ENCODE results near the gene TRIOBP.

The TRIOBP gene

DNA sequence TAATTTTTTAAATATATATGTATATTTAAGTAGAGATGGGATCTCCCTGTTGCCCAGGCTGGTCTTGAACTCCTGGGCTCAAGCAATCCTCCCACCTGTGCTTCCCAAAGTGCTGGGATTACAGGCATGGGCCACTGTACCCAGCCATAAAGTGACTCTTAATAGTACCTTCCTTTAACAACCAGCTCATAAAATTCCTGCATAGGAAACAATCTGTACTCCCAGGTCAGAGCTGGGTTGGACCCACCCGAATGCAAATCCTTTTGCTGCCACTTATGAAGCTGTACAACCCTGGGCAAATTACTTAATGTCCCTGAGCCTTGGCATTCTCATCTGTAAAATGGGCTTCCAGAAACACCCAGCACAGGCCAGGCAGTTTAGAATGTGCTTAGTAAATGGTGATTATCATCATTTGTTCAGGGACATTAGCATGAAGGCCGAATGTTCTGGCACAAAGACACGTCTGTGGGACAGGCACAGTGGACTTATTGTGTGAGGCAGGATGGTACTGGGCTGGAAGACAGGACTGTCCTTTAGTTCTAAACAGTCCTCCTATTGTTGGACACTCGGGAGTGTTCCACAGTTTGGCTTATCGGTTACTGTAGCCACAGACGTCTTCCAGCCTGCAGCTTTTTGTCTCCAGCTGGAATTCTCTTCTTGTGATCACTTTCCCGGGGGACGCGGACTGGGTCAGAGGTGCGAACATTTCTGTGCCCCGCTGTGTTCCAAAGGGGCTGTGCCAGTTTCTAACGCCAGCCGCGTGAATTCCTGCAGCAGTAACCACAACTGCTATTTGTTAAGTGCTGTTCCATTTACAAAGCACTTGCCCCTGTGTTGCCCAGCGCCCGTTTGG lies 32.4 kb upstream of the TRIOBP start:
- DNase-seq (ENCODE audit: low read depth in 3 of 3, low spot score in 1 of 3): no peak

DNA sequence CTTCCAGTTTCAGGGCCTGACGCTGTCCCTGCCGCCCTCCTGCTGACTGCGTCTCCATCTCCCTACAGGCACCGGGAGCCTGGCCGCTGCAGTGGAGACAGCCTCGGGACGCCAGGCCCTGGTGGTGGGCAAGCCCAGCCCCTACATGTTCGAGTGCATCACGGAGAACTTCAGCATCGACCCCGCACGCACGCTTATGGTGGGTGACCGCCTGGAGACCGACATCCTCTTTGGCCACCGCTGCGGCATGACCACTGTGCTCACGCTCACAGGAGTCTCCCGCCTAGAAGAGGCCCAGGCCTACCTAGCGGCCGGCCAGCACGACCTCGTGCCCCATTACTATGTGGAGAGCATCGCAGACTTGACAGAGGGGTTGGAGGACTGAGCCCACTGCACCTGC lies 31.4 kb upstream of the TRIOBP start:
- DNase-seq (ENCODE audit: low read depth in 3 of 3, low spot score in 1 of 3): no peak

DNA sequence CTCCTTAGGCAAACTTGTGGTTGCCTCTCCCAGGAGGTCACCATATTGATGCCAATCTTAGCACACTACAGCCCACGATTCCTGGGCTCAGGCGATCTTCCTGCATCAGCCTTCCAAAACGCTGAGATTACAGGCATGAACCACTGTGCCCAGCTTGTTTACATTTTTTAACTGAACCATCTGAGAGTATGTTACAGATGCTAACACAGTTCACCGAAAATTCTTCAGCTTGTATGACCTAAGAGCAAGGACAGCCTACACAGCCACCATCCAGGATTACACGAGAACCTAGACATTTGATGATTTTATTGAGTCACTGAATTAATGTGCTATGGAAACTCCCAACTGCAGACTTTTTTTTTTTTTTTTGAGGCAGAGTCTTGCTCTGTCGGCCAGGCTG lies 27.3 kb upstream of the TRIOBP start:
- DNase-seq (ENCODE audit: low read depth in 3 of 3, low spot score in 1 of 3): no peak

DNA sequence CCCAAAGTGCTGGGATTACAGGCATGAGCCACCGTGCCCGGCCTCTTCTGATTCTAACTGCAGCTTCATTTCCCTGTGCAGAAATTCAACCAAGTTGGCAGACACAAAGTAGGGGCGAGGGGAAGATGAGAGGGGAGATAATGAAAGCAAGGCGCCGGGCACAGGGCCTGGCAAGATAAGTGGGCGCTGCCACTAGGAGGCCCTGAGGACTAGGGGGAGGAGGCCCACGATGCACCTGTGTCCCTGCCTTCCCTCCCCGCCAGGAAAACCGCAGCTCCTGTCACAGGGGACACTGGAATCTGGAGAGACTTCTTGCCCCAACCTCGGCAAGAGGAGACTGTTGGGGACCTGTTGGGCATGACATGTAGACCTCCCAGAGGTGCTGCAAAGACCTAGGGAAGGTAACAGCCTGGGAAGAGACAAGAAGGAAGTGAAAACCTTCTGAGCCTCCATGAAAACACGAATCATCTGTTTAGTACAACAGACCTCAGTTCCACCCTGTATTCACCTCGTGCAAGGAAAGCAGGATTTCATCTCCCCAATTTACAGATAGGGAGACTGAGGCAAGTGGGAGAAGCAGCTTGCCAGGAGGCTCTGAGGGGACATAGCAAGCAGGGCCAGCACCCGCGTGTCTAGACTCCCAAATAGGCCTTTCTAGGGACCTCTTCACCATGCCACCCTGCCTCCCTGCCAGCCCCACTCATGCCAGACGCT lies 24.5 kb upstream of the TRIOBP start:
- DNase-seq (ENCODE audit: low read depth in 3 of 3, low spot score in 1 of 3): no peak

GRCh38 chr22:37672920-37673455 lies 23.9 kb upstream of the TRIOBP start:
- no peak for DNase-seq (ENCODE audit: low read depth in 3 of 3, low spot score in 1 of 3)

DNA sequence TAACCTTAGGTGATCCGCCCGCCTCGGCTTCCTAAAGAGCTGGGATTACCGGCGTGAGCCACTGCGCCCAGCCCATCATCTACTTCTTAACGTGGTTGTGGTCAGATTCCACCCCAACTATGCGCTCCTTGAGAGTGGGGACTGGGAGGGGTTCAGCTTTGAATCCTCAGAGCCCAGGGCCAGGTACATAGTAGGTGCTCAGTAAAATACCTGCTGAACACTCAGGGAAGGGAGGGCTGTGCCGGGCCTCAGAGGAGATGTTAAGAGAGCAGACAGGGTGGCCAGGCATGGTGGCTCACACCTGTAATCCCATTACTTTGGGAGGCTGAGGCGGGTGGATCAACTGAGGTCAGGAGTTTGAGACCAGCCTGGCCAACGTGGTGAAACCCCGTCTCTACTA lies 22.6 kb upstream of the TRIOBP start:
- DNase-seq (ENCODE audit: low read depth in 3 of 3, low spot score in 1 of 3): no peak

GRCh38 chr22:37674951-37675929 lies 21.6 kb upstream of the TRIOBP start, which contains the start of gene LGALS1:
LGALS1 (plus strand) TSS chr22:37675636; CDS start chr22:37675703, 67 bp downstream.
- DNase-seq (ENCODE audit: low read depth in 3 of 3, low spot score in 1 of 3): peak in 2 of 3 donors; percentile 23 to 37

DNA sequence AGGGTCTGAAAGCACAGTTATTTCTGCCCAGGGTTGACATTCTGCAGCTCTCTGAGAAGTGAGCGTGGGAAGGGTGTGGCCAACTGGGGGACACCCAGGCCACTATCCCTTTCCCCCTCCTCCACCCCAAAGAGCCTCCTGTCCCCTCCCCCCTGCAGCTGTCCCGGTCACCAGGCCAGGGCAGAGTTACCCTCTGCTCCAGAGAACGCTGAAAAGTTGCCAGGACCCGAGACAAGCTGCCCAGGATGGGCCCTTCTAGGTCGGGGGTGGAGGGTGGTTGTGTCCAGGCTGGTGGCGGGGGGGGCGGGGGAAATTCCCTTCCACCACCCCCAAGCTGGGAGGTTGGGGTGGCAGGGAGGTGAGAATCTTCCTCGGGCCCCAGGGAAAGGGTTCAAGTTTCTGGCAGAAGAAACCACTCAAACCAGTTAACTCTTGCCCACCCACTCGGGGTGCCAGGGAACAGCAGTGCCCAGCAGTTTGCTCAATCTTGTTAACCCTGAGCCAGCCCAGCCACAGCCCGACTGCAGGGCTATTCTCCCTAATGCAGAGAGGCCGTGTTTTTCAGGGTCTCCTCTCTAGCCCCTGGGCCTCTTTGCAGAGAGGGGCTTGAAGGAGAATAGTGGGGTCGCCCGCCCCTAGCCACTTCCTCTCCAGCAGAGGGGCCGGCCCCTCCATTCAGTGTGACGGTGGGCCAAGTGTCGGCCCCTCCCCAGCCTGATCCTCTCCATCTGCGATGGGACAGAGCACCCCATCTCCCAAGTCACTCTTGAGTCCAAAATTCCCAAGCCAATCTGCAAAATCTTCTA lies 20.7 kb upstream of the TRIOBP start:
- DNase-seq (ENCODE audit: low read depth in 3 of 3, low spot score in 1 of 3): no peak

DNA sequence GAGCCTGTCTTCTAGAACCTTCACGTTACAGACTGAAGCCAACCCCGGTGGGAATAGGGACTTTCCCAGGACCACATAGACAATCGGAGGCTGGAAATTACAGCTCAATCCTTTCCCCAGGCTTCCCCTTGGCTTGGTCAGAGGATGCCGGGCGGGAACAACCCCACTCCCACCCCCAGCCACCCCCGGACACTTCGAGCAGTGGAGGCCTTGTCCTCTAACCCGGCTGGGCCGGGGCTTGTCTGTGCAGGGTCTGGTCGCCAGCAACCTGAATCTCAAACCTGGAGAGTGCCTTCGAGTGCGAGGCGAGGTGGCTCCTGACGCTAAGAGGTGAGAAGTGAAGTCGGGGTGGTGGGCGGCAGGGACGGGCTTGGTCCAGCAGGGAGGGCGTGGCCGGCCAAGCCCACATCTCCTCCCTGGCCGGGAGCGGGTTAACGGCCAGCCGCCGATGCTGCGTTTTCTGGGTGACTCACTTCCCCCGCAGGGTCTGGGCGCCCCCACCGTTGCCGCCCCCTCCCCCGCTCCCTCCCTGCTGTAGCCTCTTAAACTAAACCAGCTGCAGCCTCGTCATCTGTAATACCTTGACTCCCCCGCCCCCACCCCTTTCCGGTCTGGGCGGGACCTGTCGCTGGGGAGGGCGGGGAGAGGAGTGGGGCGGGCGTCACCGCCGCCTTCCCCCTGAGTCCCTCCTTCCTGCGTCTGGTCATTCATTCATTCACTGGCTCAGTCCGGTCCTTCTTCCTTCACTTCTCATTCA lies 19.9 kb upstream of the TRIOBP start:
- peak; percentile 89 for DNase-seq (ENCODE audit: low read depth in 3 of 3, low spot score in 1 of 3)

- no peak for DNase-seq (ENCODE audit: low read depth in 3 of 3, low spot score in 1 of 3)
These were observed 19.3 kb upstream of the TRIOBP start for GRCh38 chr22:37677493-37677974.

GRCh38 chr22:37678372-37678771 lies 18.5 kb upstream of the TRIOBP start:
- DNase-seq (ENCODE audit: low read depth in 3 of 3, low spot score in 1 of 3): no peak

GRCh38 chr22:37679670-37680069 lies 17.2 kb upstream of the TRIOBP start:
- DNase-seq (ENCODE audit: low read depth in 3 of 3, low spot score in 1 of 3): no peak

GRCh38 chr22:37680191-37680851 lies 16.5 kb upstream of the TRIOBP start:
- no peak for DNase-seq (ENCODE audit: low read depth in 3 of 3, low spot score in 1 of 3)

DNA sequence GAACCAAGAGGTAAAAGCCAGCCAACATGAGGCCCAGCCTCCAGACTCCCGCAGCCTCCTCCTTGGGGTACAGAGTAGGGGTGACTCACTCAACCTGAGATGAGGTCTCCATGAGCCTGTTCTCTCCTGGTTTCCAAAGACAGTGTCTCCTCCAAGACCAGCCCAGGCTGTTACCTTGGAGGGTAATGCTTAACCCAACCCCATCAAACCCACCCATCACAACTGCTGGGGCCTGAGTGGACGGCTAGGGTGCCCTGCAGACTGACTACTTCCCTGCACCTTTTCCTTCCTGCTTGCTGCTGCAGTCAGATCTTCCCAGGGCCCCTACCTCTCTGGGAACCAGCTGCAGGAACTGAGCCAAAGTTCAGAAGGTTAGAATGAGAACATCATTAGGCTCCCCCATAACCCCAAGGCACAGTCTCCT lies 15.8 kb upstream of the TRIOBP start:
- DNase-seq (ENCODE audit: low read depth in 3 of 3, low spot score in 1 of 3): no peak

GRCh38 chr22:37681556-37682049 lies 15.2 kb upstream of the TRIOBP start:
- DNase-seq (ENCODE audit: low read depth in 3 of 3, low spot score in 1 of 3): peak; percentile 31 to 52 (median 49)

- no peak for DNase-seq (ENCODE audit: low read depth in 3 of 3, low spot score in 1 of 3)
These were observed 11.8 kb upstream of the TRIOBP start for GRCh38 chr22:37684803-37685615.

Measured in stimulated activated CD4-positive, alpha-beta T cell treated with anti-CD3 and anti-CD28 coated beads, TNF-alpha, amount 100 ng/mL, for 1 hour (primary cell).